Stomach (tissue), 9 donors: ENCODE results near the gene TSKU. TPM values are rescaled to one million over a fixed set of nuclear protein-coding genes. Genes with fewer than 3 reads are reported as not detected.
A peak's percentile ranks its signal among the peaks of the same experiment; 100 is the strongest.

Experiments
- DNase-seq, 2 donors: peaks; one replicate each; pipeline versions ENCODE4 v3.0.0 to v3.0.0-alpha.2; 2013 to 2019
- H3K27ac ChIP-seq, 5 donors: fragments of 200-600 bp in 4 of 5; sonication (generic) in 4 of 5; one replicate each; pipeline ENCODE4 v1.5.1; 2013 to 2019; ENCODE audit warnings: mild to moderate bottlenecking in 1 of 5, moderate library complexity in 1 of 5
- H3K27me3 ChIP-seq, 3 donors: fragments of 200-600 bp; sonication (generic); one replicate each; pipeline ENCODE4 v1.5.1; 2017 to 2019; ENCODE audit warnings: mixed run types in 1 of 3
- H3K36me3 ChIP-seq, 4 donors: fragments of 200-600 bp; sonication (generic); 1 replicate in 3 of 4; 2 replicates in 1 of 4; pipeline ENCODE4 v1.5.1; 2016 to 2019
- H3K4me1 ChIP-seq, 4 donors: fragments of 200-600 bp; sonication (generic); one replicate each; pipeline ENCODE4 v1.5.1; 2016 to 2019
- H3K4me3 ChIP-seq, 4 donors: fragments of 200-600 bp; sonication (generic) in 3 of 4; one replicate each; pipeline ENCODE4 v1.5.1; 2016 to 2019; ENCODE audit warnings: mild to moderate bottlenecking in 1 of 4
- H3K9me3 ChIP-seq, 4 donors: fragments of 200-600 bp; sonication (generic); one replicate each; pipeline ENCODE4 v1.5.1; 2016 to 2019
- EP300 ChIP-seq: sonication (generic); formaldehyde crosslinking; IDR thresholded peaks from one replicate; pipeline ENCODE4 v1.6.1; 2017; ENCODE audit warnings: antibody characterized with exemption
- POLR2A ChIP-seq, 4 donors: fragments of 450-650 bp; IDR thresholded peaks; one replicate each; pipeline ENCODE4 v1.6.1; 2016; ENCODE audit warnings: antibody characterized with exemption in 4 of 4, control low read depth in 2 of 4, mild to moderate bottlenecking in 1 of 4, moderate library complexity in 1 of 4
- POLR2AphosphoS5 ChIP-seq, 3 donors: sonication (generic); formaldehyde crosslinking; IDR thresholded peaks; one replicate each; pipeline ENCODE4 v1.6.1; 2016; ENCODE audit warnings: antibody characterized with exemption in 3 of 3
- WGBS, 5 donors: extraction: QIAGEN DNeasy Blood & Tissue Kit in 3 of 5; methylation state at CpG; one replicate each; pipeline versions ENCODE4 v1.1.5 to v1.1.7; 2013 to 2018; 5-methylcytosine and 5-hydroxymethylcytosine counted together
- intact Hi-C: fragments of 100-400 bp; cut with DNase I; formaldehyde crosslinking; loops from one replicate; pipeline ENCODE4 v1.15.1; 2023; ENCODE audit warnings: low total_unique reads
- polyA plus RNA-seq, 3 donors: library from polyadenylated mRNA; stranded (reverse); fragments of 200-250 nt; gene quantifications; one replicate each; pipeline ENCODE4 v1.2.3, GENCODE V29; 2013
- total RNA-seq, 5 donors: library from RNA; depleted of rRNA; stranded (reverse); fragments of >200 nt; gene quantifications; one replicate each; pipeline versions ENCODE4 v1.1.0 to v1.2.3, GENCODE V29; 2014 to 2016
- TF ChIP-seq, protein P1 (sequence below), 7 experiments: fragments of 450-650 bp in 4 of 7; fragments of 200-600 bp in 3 of 7; sonication (generic) in 3 of 7; IDR thresholded peaks; one replicate each; pipeline ENCODE4 v1.5.1; 2016 to 2019; ENCODE audit warnings: antibody characterized with exemption in 7 of 7, control low read depth in 2 of 7, mild to moderate bottlenecking in 1 of 7
- donor health status: healthy with polysubstance abuse.
- donor health status: Bipolar disorder and iron deficiency.
- donor health status: healthy.

TSKU gene
- total and polyA plus RNA-seq, 8 donors = 11.1 to 114 (median 19.7) TPM

DNA sequence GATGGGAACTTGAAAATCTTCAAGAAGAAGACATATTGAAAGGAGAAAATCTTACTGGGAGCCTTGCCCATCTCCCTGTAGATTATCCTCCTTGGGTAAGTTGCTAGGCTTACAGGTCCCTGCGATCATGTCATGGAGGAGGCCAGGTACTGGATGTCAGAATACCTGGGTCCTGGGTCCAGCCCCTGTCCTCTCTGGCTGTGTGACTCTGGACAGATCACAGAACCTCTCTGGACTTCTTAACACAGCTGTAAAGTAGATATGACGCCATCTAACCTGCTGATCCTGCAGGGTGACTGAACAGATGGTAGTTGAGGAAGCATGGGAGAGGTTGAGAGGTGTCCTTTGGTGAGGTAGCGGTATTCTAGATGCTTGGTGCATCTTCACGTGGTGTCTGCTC lies 4.1 kb downstream of the TSKU start:
- intact Hi-C loops = no loop called here
- Histone ChIP-seq H3K36me3 (no peaks in the 10 kb centered on the region), H3K4me3 (peak overlapping the region in 2 of 4 donors; percentile 2 to 17), H3K4me1 (peaks cover 26 to 89% (median 74%) of the 10 kb centered on the region in 4 donors), H3K9me3 (no peaks in the 10 kb centered on the region), H3K27ac (peak overlapping the region in 4 of 5 donors; percentile 1 to 77 (median 52)), H3K27me3 (peaks cover 0 to 15% (median 5%) of the 10 kb centered on the region in 3 donors)
- TF ChIP-seq, protein P1, sequence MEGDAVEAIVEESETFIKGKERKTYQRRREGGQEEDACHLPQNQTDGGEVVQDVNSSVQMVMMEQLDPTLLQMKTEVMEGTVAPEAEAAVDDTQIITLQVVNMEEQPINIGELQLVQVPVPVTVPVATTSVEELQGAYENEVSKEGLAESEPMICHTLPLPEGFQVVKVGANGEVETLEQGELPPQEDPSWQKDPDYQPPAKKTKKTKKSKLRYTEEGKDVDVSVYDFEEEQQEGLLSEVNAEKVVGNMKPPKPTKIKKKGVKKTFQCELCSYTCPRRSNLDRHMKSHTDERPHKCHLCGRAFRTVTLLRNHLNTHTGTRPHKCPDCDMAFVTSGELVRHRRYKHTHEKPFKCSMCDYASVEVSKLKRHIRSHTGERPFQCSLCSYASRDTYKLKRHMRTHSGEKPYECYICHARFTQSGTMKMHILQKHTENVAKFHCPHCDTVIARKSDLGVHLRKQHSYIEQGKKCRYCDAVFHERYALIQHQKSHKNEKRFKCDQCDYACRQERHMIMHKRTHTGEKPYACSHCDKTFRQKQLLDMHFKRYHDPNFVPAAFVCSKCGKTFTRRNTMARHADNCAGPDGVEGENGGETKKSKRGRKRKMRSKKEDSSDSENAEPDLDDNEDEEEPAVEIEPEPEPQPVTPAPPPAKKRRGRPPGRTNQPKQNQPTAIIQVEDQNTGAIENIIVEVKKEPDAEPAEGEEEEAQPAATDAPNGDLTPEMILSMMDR (IDR thresholded peaks at IDR 0.05) = no peak
- TF ChIP-seq POLR2AphosphoS5 (IDR thresholded peaks at IDR 0.05) (no peak), POLR2A (IDR thresholded peaks at IDR 0.05) (no peak), EP300 (no peak)
- no peak for DNase-seq
- 78 to 95% (median 92%) methylated on average over 4 of the region's 4 CpGs for WGBS, 5 donors

DNA sequence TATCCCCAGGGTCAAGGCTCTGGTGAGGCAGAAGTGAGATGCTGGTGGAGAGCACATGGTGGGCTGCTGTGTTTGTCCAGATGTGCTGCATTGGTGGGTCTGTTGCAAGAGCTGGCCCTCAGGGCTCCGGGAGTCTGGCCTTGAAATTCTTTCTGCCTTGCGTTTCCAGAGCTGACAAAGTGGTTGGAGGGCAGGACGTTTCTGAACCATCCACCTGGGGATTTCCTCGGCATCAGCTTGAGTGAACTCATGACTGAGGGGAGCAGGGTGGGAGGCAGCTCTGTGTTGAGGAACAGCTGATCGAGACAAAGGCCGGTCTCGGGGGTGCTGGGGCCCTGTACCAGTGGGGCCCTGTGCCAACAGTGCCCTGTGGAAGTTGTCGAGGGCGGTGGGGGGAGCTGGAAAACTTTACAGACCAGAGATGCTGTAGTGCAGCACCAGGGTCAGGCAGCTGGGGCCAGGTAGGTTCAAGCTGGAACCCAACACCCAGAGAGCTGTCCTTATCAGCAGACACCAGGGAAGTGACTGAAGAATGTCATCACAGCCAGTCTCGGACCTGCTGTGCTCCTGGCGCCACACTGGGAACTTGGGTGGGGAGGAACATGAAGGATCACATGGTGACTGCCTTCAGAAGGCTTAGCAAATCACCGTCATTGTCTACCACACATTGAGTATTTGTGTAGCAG lies 4.9 kb downstream of the TSKU start:
- H3K36me3 ChIP-seq = no peaks in the 10 kb centered on the region
- peak overlapping the region; percentile 21 to 77 (median 67) for H3K27ac ChIP-seq
- peaks cover 26 to 92% (median 77%) of the 10 kb centered on the region in 4 donors for H3K4me1 ChIP-seq
- H3K4me3 ChIP-seq = peak overlapping the region in 1 of 4 donors; percentile 17
- H3K27me3 ChIP-seq = peaks cover 0 to 15% (median 5%) of the 10 kb centered on the region in 3 donors
- 52 to 73% (median 59%) methylated on average over 12 of the region's 12 CpGs for WGBS, 5 donors
- TF ChIP-seq POLR2AphosphoS5 (IDR thresholded peaks at IDR 0.05) (no peak), EP300 (no peak), POLR2A (IDR thresholded peaks at IDR 0.05) (no peak)
- TF ChIP-seq, protein P1 (IDR thresholded peaks at IDR 0.05) = no peak
- intact Hi-C loops = no loop called here
- DNase-seq = no peak
- H3K9me3 ChIP-seq = no peaks in the 10 kb centered on the region

DNA sequence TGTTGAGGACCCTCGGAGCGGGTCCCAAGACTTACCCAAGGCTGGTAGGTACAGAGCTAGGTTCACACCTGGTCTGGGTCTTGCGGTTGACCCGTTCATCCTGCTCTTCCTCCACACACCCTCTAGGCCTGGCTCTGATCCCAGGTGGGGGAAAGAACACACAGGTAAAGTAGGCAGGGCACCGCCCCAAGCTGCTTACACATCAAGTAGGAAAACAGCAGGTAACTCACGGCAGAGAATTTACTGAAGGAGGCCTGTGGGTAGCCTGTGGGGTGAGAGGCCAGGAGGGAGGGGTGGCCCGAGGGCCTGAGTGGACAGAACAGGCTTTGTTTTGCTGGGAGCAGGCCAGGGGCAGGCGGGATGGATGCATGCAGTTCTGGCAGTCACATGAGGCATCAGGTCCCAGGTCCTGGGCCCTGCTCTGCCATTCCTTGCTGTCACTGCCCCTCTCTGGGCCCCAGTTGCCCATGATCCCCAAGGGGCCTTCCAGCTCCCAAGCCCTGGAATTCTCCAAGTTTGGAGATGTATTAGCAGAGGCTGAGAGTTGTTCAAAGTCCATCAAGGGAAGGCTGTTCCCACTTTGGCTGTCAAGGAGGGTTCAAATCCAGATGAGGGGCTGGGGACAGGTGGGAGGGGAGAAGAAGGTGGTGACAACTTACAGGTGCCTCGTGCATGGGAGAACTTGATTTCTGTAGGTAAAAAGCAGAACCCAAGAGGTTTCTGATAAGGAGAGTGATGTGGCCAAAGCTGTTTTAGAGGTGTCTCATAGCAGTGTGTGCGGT lies 5.7 kb downstream of the TSKU start:
- Histone ChIP-seq H3K27ac (peak overlapping the region; percentile 37 to 77 (median 71)), H3K4me1 (peaks cover 26 to 92% (median 79%) of the 10 kb centered on the region in 4 donors)

DNA sequence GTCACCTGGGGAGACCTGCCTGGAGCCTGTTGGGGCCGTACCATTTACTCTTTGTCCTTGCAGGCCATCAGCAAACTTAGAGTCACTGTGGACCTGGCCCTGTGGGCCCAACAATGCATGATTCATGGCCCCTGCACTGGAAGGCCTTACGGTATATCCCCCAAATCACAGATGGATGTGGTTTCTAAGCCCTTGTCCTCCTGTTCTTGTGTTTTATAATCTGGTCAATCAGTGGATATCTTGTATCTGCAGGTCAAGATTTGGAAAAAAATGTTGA lies 6.2 kb downstream of the TSKU start:
- no peak for TF ChIP-seq POLR2A (IDR thresholded peaks at IDR 0.05)
- TF ChIP-seq, protein P1 (IDR thresholded peaks at IDR 0.05) = no peak
- TF ChIP-seq POLR2AphosphoS5 (IDR thresholded peaks at IDR 0.05) = no peak
- no peak for TF ChIP-seq EP300
- Histone ChIP-seq H3K27me3 (peaks cover 0 to 4% (median 0%) of the 10 kb centered on the region in 3 donors), H3K4me3 (no peak overlapping the region), H3K36me3 (no peaks in the 10 kb centered on the region), H3K4me1 (peaks cover 24 to 88% (median 77%) of the 10 kb centered on the region in 4 donors), H3K9me3 (no peaks in the 10 kb centered on the region), H3K27ac (peak overlapping the region in 4 of 5 donors; percentile 67 to 77 (median 73))
- WGBS, 5 donors = 68 to 90% (median 69%) methylated on average over 2 of the region's 2 CpGs
- intact Hi-C loops = no loop called here
- peak in 1 of 2 donors; percentile 28 for DNase-seq

More for the DNA sequence above, 5.7 kb downstream of the TSKU start:
- no peaks in the 10 kb centered on the region for H3K36me3 ChIP-seq
- WGBS, 5 donors = 43 to 60% (median 46%) methylated on average over 10 of the region's 10 CpGs
- peaks cover 0 to 9% (median 3%) of the 10 kb centered on the region in 3 donors for H3K27me3 ChIP-seq
- intact Hi-C loops = no loop called here
- peak overlapping the region in 1 of 4 donors; percentile 17 for H3K4me3 ChIP-seq
- TF ChIP-seq EP300 (no peak), POLR2AphosphoS5 (IDR thresholded peaks at IDR 0.05) (peak in 1 of 3 donors; percentile 63)
- TF ChIP-seq, protein P1 (IDR thresholded peaks at IDR 0.05) = no peak
- DNase-seq = peak; percentile 87 to 89
- no peaks in the 10 kb centered on the region for H3K9me3 ChIP-seq
